Esophagus squamous epithelium (tissue), 4 donors: ENCODE results near the gene RXRG.

Source experiments
- POLR2A ChIP-seq, 4 donors: fragments of 450-650 bp; IDR thresholded peaks; one replicate each; pipeline ENCODE4 v1.6.1; 2017; ENCODE audit warnings: antibody characterized with exemption in 4 of 4, mild to moderate bottlenecking in 4 of 4, moderate library complexity in 3 of 4
- TF ChIP-seq, protein P1 (sequence below), 6 experiments: fragments of 450-650 bp in 4 of 6; fragments of 200-600 bp in 2 of 6; sonication (generic) in 2 of 6; IDR thresholded peaks; one replicate each; pipeline ENCODE4 v1.5.1; 2016 to 2019; ENCODE audit warnings: antibody characterized with exemption in 6 of 6, mild to moderate bottlenecking in 4 of 6, moderate library complexity in 4 of 6

DNA sequence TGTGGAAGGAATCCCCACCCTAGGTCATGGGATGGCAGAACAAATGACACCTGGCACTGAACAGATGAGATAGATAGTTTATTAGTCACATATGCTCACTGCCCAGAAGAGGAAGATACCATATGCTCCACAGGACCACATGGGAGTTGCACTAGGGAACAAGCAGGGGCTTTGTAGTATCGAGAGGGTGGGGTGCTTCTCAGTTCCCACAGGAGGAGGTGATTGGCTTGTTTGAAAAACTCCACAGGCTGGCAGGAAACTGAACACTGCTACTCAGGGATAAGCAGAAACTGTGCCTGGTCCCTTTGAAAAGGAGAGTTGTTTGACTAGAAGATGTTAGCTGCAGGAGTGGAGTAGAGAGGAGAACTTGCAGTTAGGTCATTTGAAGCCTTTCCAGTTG lies 31.9 kb upstream of the RXRG start:
- TF ChIP-seq, protein P1, sequence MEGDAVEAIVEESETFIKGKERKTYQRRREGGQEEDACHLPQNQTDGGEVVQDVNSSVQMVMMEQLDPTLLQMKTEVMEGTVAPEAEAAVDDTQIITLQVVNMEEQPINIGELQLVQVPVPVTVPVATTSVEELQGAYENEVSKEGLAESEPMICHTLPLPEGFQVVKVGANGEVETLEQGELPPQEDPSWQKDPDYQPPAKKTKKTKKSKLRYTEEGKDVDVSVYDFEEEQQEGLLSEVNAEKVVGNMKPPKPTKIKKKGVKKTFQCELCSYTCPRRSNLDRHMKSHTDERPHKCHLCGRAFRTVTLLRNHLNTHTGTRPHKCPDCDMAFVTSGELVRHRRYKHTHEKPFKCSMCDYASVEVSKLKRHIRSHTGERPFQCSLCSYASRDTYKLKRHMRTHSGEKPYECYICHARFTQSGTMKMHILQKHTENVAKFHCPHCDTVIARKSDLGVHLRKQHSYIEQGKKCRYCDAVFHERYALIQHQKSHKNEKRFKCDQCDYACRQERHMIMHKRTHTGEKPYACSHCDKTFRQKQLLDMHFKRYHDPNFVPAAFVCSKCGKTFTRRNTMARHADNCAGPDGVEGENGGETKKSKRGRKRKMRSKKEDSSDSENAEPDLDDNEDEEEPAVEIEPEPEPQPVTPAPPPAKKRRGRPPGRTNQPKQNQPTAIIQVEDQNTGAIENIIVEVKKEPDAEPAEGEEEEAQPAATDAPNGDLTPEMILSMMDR (IDR thresholded peaks at IDR 0.05): no peak
- TF ChIP-seq POLR2A (IDR thresholded peaks at IDR 0.05): no peak
